Breast epithelium (tissue), 3 donors: ENCODE data around the gene IL1RAP.

Source experiments
- POLR2A ChIP-seq: fragments of 450-650 bp; IDR thresholded peaks from one replicate; pipeline ENCODE4 v1.6.1; 2016; ENCODE audit warnings: antibody characterized with exemption, mild to moderate bottlenecking, moderate library complexity
- POLR2AphosphoS5 ChIP-seq, 3 donors: sonication (generic); formaldehyde crosslinking; IDR thresholded peaks; one replicate each; pipeline ENCODE4 v1.6.1; 2017; ENCODE audit warnings: antibody characterized with exemption in 3 of 3
- TF ChIP-seq, protein P1 (sequence below), 3 donors: fragments of 450-650 bp; IDR thresholded peaks; one replicate each; pipeline ENCODE4 v1.5.1; 2016 to 2017; ENCODE audit warnings: antibody characterized with exemption in 3 of 3, mild to moderate bottlenecking in 3 of 3, moderate library complexity in 3 of 3

DNA sequence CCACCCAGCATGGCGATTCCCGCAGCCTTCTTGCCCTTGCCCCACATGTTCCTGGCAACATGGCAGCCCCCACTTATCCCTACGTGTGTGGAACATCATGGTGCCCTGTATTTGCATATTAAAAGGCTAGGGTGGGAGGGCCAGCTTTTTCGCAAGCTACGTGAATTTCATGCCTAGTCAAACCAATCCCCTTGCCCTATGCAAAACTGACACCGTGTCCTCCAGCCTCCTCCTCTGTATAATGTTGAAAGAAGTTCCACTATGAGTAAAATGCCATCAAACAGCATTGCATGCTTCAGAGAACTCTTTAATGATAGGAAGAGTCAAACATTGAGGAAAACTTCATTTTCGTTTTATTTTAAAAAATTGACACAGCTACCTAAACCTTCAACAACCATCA lies 170.9 kb downstream of the IL1RAP start:
- TF ChIP-seq POLR2A (no peak), POLR2AphosphoS5 (IDR thresholded peaks at IDR 0.05) (no peak)
- TF ChIP-seq, protein P1, sequence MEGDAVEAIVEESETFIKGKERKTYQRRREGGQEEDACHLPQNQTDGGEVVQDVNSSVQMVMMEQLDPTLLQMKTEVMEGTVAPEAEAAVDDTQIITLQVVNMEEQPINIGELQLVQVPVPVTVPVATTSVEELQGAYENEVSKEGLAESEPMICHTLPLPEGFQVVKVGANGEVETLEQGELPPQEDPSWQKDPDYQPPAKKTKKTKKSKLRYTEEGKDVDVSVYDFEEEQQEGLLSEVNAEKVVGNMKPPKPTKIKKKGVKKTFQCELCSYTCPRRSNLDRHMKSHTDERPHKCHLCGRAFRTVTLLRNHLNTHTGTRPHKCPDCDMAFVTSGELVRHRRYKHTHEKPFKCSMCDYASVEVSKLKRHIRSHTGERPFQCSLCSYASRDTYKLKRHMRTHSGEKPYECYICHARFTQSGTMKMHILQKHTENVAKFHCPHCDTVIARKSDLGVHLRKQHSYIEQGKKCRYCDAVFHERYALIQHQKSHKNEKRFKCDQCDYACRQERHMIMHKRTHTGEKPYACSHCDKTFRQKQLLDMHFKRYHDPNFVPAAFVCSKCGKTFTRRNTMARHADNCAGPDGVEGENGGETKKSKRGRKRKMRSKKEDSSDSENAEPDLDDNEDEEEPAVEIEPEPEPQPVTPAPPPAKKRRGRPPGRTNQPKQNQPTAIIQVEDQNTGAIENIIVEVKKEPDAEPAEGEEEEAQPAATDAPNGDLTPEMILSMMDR (IDR thresholded peaks at IDR 0.05) = no peak
